H1 (cell line): ENCODE results near the gene FBXL15. TPM values are rescaled to one million over a fixed set of nuclear protein-coding genes. Genes with fewer than 3 reads are reported as not detected.

Source experiments
- CTCF ChIA-PET: fragments of 300-600 bp; sonication (Branson Sonifier 250); formaldehyde crosslinking; loops from one replicate; lab custom pipeline; 2021; ENCODE audit not compliant: partially characterized antibody; lab: Charles Lee
- POLR2A ChIA-PET: fragments of 300-600 bp; sonication (Branson Sonifier 250); formaldehyde crosslinking; loops from one replicate; lab custom pipeline; 2021; ENCODE audit warnings: inconsistent platforms; ENCODE audit not compliant: partially characterized antibody; lab: Charles Lee
- DNase-seq, 2 experiments: peaks; one replicate each; pipeline versions ENCODE4 v3.0.0 to v3.0.0-alpha.2; 2010 to 2022; ENCODE audit warnings: low spot score in 2 of 2, low read depth in 1 of 2, mixed read lengths in 1 of 2
- FAIRE-seq: peaks from 2 replicates; lab custom pipeline; 2011; peaks lifted over from hg19 to GRCh38; lab: Jason Lieb, UNC
- H2AFZ ChIP-seq: 2 replicates; pipeline ENCODE4 v1.8.1; 2012; ENCODE audit warnings: low read length, inconsistent platforms
- H2AK5ac ChIP-seq: 2 replicates; pipeline ENCODE4 v1.6.1; 2013; ENCODE audit warnings: low read depth, low read length
- H2BK120ac ChIP-seq: replicated peaks from 2 replicates; pipeline ENCODE3; 2013; ENCODE audit warnings: low read depth, low read length, inconsistent platforms
- H2BK12ac ChIP-seq: 2 replicates; pipeline ENCODE4 v1.6.1; 2013; ENCODE audit warnings: low read depth, low read length
- H2BK15ac ChIP-seq: 2 replicates; pipeline ENCODE4 v1.6.1; 2013; ENCODE audit warnings: low read length
- H2BK20ac ChIP-seq: 2 replicates; pipeline ENCODE4 v1.6.1; 2013; ENCODE audit warnings: low read length
- H2BK5ac ChIP-seq: 2 replicates; pipeline ENCODE4 v1.6.1; 2013; ENCODE audit warnings: low read depth, low read length
- H3K14ac ChIP-seq: 2 replicates; pipeline ENCODE4 v1.6.1; 2013; ENCODE audit warnings: inconsistent platforms; ENCODE audit not compliant: insufficient read length
- H3K18ac ChIP-seq: 2 replicates; pipeline ENCODE4 v1.6.1; 2013; ENCODE audit warnings: low read length; ENCODE audit errors: extremely low read depth
- H3K23ac ChIP-seq: 2 replicates; pipeline ENCODE4 v1.6.1; 2013; ENCODE audit warnings: inconsistent platforms; ENCODE audit not compliant: insufficient read length
- H3K23me2 ChIP-seq: 2 replicates; pipeline ENCODE4 v1.6.1; 2013; ENCODE audit warnings: low read depth, low read length
- H3K27ac ChIP-seq: 2 replicates; pipeline ENCODE4 v1.6.1; 2011; ENCODE audit warnings: low read depth, low read length, inconsistent platforms
- H3K27me3 ChIP-seq, 4 experiments: replicated peaks in 1 of 4; 1 replicate in 1 of 4; 2 replicates in 3 of 4; pipeline versions ENCODE4 v1.6.1 to v1.8.1; 2011 to 2013; ENCODE audit warnings: low read length in 3 of 4, mild to moderate bottlenecking in 3 of 4, inconsistent platforms in 2 of 4, mixed read lengths in 2 of 4, moderate library complexity in 1 of 4; ENCODE audit not compliant: control insufficient read depth in 3 of 4, insufficient read depth in 3 of 4; ENCODE audit errors: extremely low read depth in 1 of 4
- H3K36me3 ChIP-seq, 4 experiments: 2 replicates each; pipeline versions ENCODE4 v1.6.1 to v1.8.1; 2011 to 2013; ENCODE audit warnings: mild to moderate bottlenecking in 4 of 4, low read length in 3 of 4, moderate library complexity in 2 of 4, control low read depth in 1 of 4, inconsistent platforms in 1 of 4; ENCODE audit not compliant: insufficient read depth in 4 of 4, control insufficient read depth in 2 of 4
- H3K4ac ChIP-seq: replicated peaks from 2 replicates; pipeline ENCODE3; 2013; ENCODE audit warnings: low read length, low read depth, mixed read lengths, inconsistent platforms; ENCODE audit not compliant: insufficient read length
- H3K4me1 ChIP-seq, 4 experiments: replicated peaks in 1 of 4; 1 replicate in 1 of 4; 2 replicates in 3 of 4; pipeline versions ENCODE4 v1.6.1 to v1.8.1; 2011 to 2013; ENCODE audit warnings: low read length in 3 of 4, inconsistent platforms in 2 of 4, mixed read lengths in 1 of 4; ENCODE audit not compliant: insufficient read depth in 4 of 4, control insufficient read depth in 3 of 4
- H3K4me2 ChIP-seq, 2 experiments: 2 replicates each; pipeline versions ENCODE4 v1.6.1 to v1.8.1; 2011 to 2013; ENCODE audit warnings: low read depth in 2 of 2, low read length in 2 of 2, control low read depth in 1 of 2, inconsistent platforms in 1 of 2, mild to moderate bottlenecking in 1 of 2; ENCODE audit not compliant: insufficient read depth in 1 of 2
- H3K4me3 ChIP-seq, 4 experiments: fragments of 200-600, 300-600 bp in 1 of 4; sonication (generic), shearing (Covaris generic), sonication (Bioruptor Twin) in 1 of 4; 2 replicates each; pipeline versions ENCODE4 v1.5.1 to v1.8.1; 2011 to 2016; ENCODE audit warnings: low read length in 4 of 4, low read depth in 3 of 4, control low read depth in 2 of 4, inconsistent platforms in 2 of 4, mild to moderate bottlenecking in 2 of 4, mixed read lengths in 1 of 4, moderate library complexity in 1 of 4; ENCODE audit not compliant: insufficient read depth in 2 of 4; ENCODE audit errors: extremely low read depth in 1 of 4
- H3K56ac ChIP-seq: replicated peaks from 2 replicates; pipeline ENCODE3; 2013; ENCODE audit warnings: low read depth, mild to moderate bottlenecking, mixed read lengths, low read length, inconsistent platforms; ENCODE audit not compliant: insufficient read length
- H3K79me1 ChIP-seq: 2 replicates; pipeline ENCODE4 v1.6.1; 2013; ENCODE audit warnings: low read depth, low read length, control low read depth
- H3K79me2 ChIP-seq, 2 experiments: 2 replicates each; pipeline versions ENCODE4 v1.6.1 to v1.8.1; 2012 to 2013; ENCODE audit warnings: low read length in 2 of 2, mild to moderate bottlenecking in 2 of 2, inconsistent platforms in 1 of 2; ENCODE audit not compliant: insufficient read depth in 2 of 2, control insufficient read depth in 1 of 2
- H3K9ac ChIP-seq, 4 experiments: replicated peaks in 1 of 4; 1 replicate in 1 of 4; 2 replicates in 3 of 4; pipeline versions ENCODE4 v1.6.1 to v1.8.1; 2011 to 2013; ENCODE audit warnings: low read depth in 3 of 4, low read length in 3 of 4, control low read depth in 2 of 4, mild to moderate bottlenecking in 2 of 4, moderate library complexity in 2 of 4, inconsistent platforms in 1 of 4; ENCODE audit errors: extremely low read depth in 1 of 4
- H3K9me3 ChIP-seq, 2 experiments: 2 replicates each; pipeline versions ENCODE4 v1.6.1 to v1.8.1; 2012 to 2013; ENCODE audit warnings: mild to moderate bottlenecking in 2 of 2, moderate library complexity in 2 of 2, control low read depth in 1 of 2, inconsistent platforms in 1 of 2, low read depth in 1 of 2, low read length in 1 of 2, mixed read lengths in 1 of 2; ENCODE audit not compliant: insufficient read depth in 2 of 2
- H4K20me1 ChIP-seq, 2 experiments: replicated peaks in 1 of 2; 2 replicates each; pipeline versions ENCODE3 to v1.8.1; 2011 to 2013; ENCODE audit warnings: inconsistent platforms in 2 of 2, low read length in 2 of 2, mild to moderate bottlenecking in 1 of 2; ENCODE audit not compliant: insufficient read depth in 2 of 2, control insufficient read depth in 1 of 2
- H4K5ac ChIP-seq: 2 replicates; pipeline ENCODE4 v1.6.1; 2013; ENCODE audit warnings: low read length, low read depth, mixed read lengths, inconsistent platforms; ENCODE audit not compliant: insufficient read length
- H4K8ac ChIP-seq: 2 replicates; pipeline ENCODE4 v1.8.0; 2013; ENCODE audit warnings: mild to moderate bottlenecking, moderate library complexity, low read length, inconsistent platforms; ENCODE audit not compliant: insufficient read depth; ENCODE audit errors: extremely low read depth
- H4K91ac ChIP-seq: replicated peaks from 2 replicates; pipeline ENCODE3; 2013; ENCODE audit warnings: low read length, mixed read lengths, inconsistent platforms; ENCODE audit not compliant: insufficient read length
- ATF3 ChIP-seq: IDR thresholded peaks from 2 replicates; pipeline ENCODE4 v1.6.1; 2011; ENCODE audit warnings: low read depth, mild to moderate bottlenecking, low read length; ENCODE audit not compliant: insufficient read depth
- EGR1 ChIP-seq: IDR thresholded peaks from 2 replicates; pipeline ENCODE4 v1.6.1; 2011; ENCODE audit warnings: low read depth, low read length, borderline replicate concordance
- EZH2 ChIP-seq: fragments of 200-600 bp; sonication (generic); IDR thresholded peaks from 2 replicates; pipeline ENCODE4 v1.7.1; 2012; ENCODE audit warnings: low read depth, mild to moderate bottlenecking, moderate library complexity, low read length, inconsistent platforms; ENCODE audit not compliant: severe bottlenecking
- JUND ChIP-seq: IDR thresholded peaks from 2 replicates; pipeline ENCODE4 v1.6.1; 2011; ENCODE audit warnings: mild to moderate bottlenecking, improper control_type of control experiment, low read length
- NANOG ChIP-seq: IDR thresholded peaks from 2 replicates; pipeline ENCODE4 v1.6.1; 2011; ENCODE audit warnings: low read length, low read depth, mild to moderate bottlenecking, inconsistent platforms; ENCODE audit not compliant: insufficient read depth, poor library complexity, severe bottlenecking
- POU5F1 ChIP-seq: IDR thresholded peaks from 2 replicates; pipeline ENCODE4 v1.6.1; 2011; ENCODE audit warnings: low read depth, mild to moderate bottlenecking, low read length, moderate library complexity
- RXRA ChIP-seq: IDR thresholded peaks from 2 replicates; pipeline ENCODE4 v1.6.1; 2011; ENCODE audit warnings: low read depth, mild to moderate bottlenecking, low read length, moderate library complexity; ENCODE audit not compliant: insufficient read depth
- WGBS, 2 experiments: shearing (Covaris generic) in 1 of 2; methylation state at CpG; one replicate each; pipeline versions ENCODE4 v1.1.6 to v1.1.7; 2013 to 2015; ENCODE audit warnings: low lambda C conversion rate in 2 of 2, mixed read lengths in 2 of 2, inconsistent platforms in 1 of 2, low coverage in 1 of 2, missing lambda C conversion rate in 1 of 2; ENCODE audit not compliant: insufficient replicate concordance in 2 of 2, insufficient coverage in 1 of 2, insufficient read length in 1 of 2; ENCODE audit errors: extremely low coverage in 1 of 2, missing lambda C conversion rate in 1 of 2; 5-methylcytosine and 5-hydroxymethylcytosine counted together
- polyA plus RNA-seq, 7 experiments: library from polyadenylated mRNA; depleted of rRNA in 3 of 7; stranded (reverse) in 5 of 7; unstranded in 2 of 7; fragments of >200 nt in 5 of 7; fragments of 200-250 nt in 2 of 7; gene quantifications; 1 replicate in 5 of 7; 2 replicates in 1 of 7; 4 replicates in 1 of 7; pipeline versions ENCODE4 v1.2.1 to v1.2.3, GENCODE V29; 2011 to 2013; ENCODE audit warnings: missing spikeins in 2 of 7, mixed read lengths in 2 of 7
- total RNA-seq: library from RNA; stranded (reverse); fragmentation: NEBNext Ultra II Directional; extraction: Animal tissue kit (Norgen Biotek cat#: 25700); gene quantifications from 2 replicates; pipeline ENCODE4 v1.2.1, GENCODE V29; 2021

Gene FBXL15
- total and polyA plus RNA-seq, 2 of the 8 experiments (the other 6 are each of a cell fraction or from before 2014, with no cell fraction given), result 11.3 to 22.6 TPM

GRCh38 chr10:102411341-102412255 lies 9.0 kb upstream of the FBXL15 start:
- H4K91ac ChIP-seq, result peak overlapping the region; percentile 50
- DNase-seq (no peak), FAIRE-seq (no peak)
- no peak overlapping the region for H2BK120ac ChIP-seq
- H2BK5ac ChIP-seq, result peak overlapping the region; percentile 86; the same call in 1 of the 2 replicates
- H4K5ac ChIP-seq, result no peak overlapping the region
- no peak overlapping the region for H3K27ac ChIP-seq
- no peaks in the 10 kb centered on the region for H3K79me2 ChIP-seq
- no peaks in the 10 kb centered on the region for H3K79me1 ChIP-seq
- H3K4me3 ChIP-seq, result peak overlapping the region in 1 of 4 experiments; percentile 70; a peak in 3 of 8 replicates
- H3K4ac ChIP-seq, result peak overlapping the region; percentile 70
- no peaks in the 10 kb centered on the region for H3K36me3 ChIP-seq
- H3K23ac ChIP-seq, result no peak overlapping the region
- 89% methylated on average over 14 of the region's 14 CpGs; no CpG with 5 or more reads in 1 of the 2 experiments for WGBS, 2 experiments
- H2BK15ac ChIP-seq, result peak overlapping the region; percentile 77
- ChIA-PET POLR2A (interaction anchor here (0.9 to 4.9 kb wide), 8 partner anchors 10 to 178 kb away, joined by 3 to 51 read pairs (median 8); partner anchors contain the start of genes C10orf95, CUEDC2 and FBXL15), CTCF (interaction anchor here (0.6 to 10.1 kb wide), 16 partner anchors 12 to 182 kb away, joined by 3 to 205 read pairs (median 4); partner anchors contain the start of genes CUEDC2 and NFKB2)
- H4K8ac ChIP-seq, result no peak overlapping the region
- peak overlapping the region; percentile 70 to 88 for H3K4me2 ChIP-seq
- peak overlapping the region; percentile 87; the same call in 1 of the 2 replicates for H2AK5ac ChIP-seq
- H3K4me1 ChIP-seq, result peaks cover 9 to 31% (median 22%) of the 10 kb centered on the region in 4 experiments
- TF ChIP-seq POU5F1, result no peak
- no peak for TF ChIP-seq JUND
- no peak for TF ChIP-seq ATF3
- TF ChIP-seq EZH2, result no peak
- TF ChIP-seq RXRA, result no peak
- no peak for TF ChIP-seq EGR1
- TF ChIP-seq NANOG, result no peak
- peaks cover 26% of the 10 kb centered on the region for H3K23me2 ChIP-seq
- no peak overlapping the region for H2AFZ ChIP-seq
- H3K9me3 ChIP-seq, result no peaks in the 10 kb centered on the region
- H3K14ac ChIP-seq, result no peak overlapping the region
- H2BK20ac ChIP-seq, result peak overlapping the region; percentile 5; the same call in 1 of the 2 replicates
- peaks cover 0 to 3% of the 10 kb centered on the region in 2 experiments for H4K20me1 ChIP-seq
- no peak overlapping the region for H3K9ac ChIP-seq
- H3K56ac ChIP-seq, result no peak overlapping the region
- H2BK12ac ChIP-seq, result peak overlapping the region; percentile 82; the same call in 1 of the 2 replicates
- H3K27me3 ChIP-seq, result peaks cover 17 to 51% (median 49%) of the 10 kb centered on the region in 4 experiments
- peak overlapping the region; percentile 98 for H3K18ac ChIP-seq
